ENCODE results near the gene PRDM15.

- peak; percentile 92 for TF ChIP-seq CTCF (IDR thresholded peaks at IDR 0.05; ENCODE audit: low read length)
- TF ChIP-seq EZH2 (optimal IDR thresholded peaks at IDR 0.05; ENCODE audit: low read depth, low read length) = no peak
Observed at GRCh38 chr21:41817228-41817627, 61.9 kb downstream of the PRDM15 start.
